ENCODE results near the gene STAC2. TPM values are rescaled to one million over a fixed set of nuclear protein-coding genes. Genes with fewer than 3 reads are reported as not detected.

Gene STAC2
- total and polyA plus RNA-seq, 12 donors, result 0.22 to 1.1 (median 0.48) TPM; not detected in 5

DNA sequence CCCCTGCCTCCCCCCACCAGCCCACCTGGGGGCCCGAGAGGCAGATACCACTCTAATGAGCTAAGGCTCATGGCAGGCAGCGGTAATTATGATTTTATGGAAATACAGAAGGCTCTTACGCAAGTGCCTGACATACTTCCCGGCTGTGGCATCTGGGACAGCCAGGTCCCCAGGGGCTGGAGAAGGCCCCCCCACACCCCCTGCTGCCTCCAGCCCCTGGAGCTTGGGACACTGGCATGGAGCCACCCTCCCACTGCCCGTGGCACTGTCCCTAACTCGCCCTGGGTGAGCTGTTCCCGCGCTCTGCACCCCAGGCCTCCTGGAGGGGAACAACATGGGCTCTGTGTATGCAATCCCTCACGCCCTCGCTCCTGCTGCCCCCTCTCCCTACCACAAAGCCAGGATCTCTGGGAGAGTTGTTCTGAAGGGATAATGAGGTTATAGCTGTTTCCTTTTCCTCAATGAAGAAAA is 5.4 kb upstream of the STAC2 start:
- 56 to 72% (median 66%) methylated on average over 6 to 10 of the region's 10 CpGs for whole genome bisulfite sequencing, 4 donors
- Histone ChIP-seq H3K4me1 (replicated peaks in 1 of 2) (peaks cover 0 to 4% of the 10 kb centered on the region in 2 donors), H3K36me3 (replicated peaks in 1 of 2) (no peaks in the 10 kb centered on the region), H3K27ac (no peak overlapping the region), H3K9me3 (replicated peaks in 1 of 3) (no peaks in the 10 kb centered on the region), H3K4me3 (no peak overlapping the region), H3K27me3 (peaks cover 15% of the 10 kb centered on the region)
- DNase-seq, result no peak
- intact Hi-C loops (cut with DNase I), result no loop called here
- TF ChIP-seq, protein P1, sequence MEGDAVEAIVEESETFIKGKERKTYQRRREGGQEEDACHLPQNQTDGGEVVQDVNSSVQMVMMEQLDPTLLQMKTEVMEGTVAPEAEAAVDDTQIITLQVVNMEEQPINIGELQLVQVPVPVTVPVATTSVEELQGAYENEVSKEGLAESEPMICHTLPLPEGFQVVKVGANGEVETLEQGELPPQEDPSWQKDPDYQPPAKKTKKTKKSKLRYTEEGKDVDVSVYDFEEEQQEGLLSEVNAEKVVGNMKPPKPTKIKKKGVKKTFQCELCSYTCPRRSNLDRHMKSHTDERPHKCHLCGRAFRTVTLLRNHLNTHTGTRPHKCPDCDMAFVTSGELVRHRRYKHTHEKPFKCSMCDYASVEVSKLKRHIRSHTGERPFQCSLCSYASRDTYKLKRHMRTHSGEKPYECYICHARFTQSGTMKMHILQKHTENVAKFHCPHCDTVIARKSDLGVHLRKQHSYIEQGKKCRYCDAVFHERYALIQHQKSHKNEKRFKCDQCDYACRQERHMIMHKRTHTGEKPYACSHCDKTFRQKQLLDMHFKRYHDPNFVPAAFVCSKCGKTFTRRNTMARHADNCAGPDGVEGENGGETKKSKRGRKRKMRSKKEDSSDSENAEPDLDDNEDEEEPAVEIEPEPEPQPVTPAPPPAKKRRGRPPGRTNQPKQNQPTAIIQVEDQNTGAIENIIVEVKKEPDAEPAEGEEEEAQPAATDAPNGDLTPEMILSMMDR (IDR thresholded peaks at IDR 0.05), result no peak
- TF ChIP-seq POLR2A (IDR thresholded peaks at IDR 0.05), result no peak

DNA sequence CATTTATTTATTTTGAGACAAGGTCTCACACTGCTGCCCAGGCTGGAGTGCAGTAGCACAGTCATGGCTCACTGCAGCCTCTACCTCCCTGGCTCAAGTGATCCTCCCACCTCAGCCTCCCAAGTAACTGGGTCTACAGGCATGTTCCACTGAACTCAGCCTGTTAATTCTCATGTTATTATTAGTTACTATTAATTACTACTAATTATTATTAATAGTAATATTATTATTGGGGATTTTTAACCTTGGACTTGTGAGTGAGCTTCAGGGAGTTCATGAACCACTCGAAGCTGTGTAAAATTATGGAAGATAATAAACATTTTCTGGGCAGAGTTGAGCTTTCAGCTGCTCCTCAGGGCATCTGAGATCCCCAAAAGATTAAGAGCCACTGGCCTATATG is 4.6 kb upstream of the STAC2 start:
- no peak for DNase-seq
- H3K4me3 ChIP-seq, result no peak overlapping the region
- intact Hi-C loops (cut with DNase I), result no loop called here
- H3K9me3 ChIP-seq (replicated peaks in 1 of 3), result no peaks in the 10 kb centered on the region
- no peaks in the 10 kb centered on the region for H3K36me3 ChIP-seq (replicated peaks in 1 of 2)
- no peak overlapping the region for H3K27ac ChIP-seq
- 21 to 69% (median 55%) methylated on average over 1 of the region's 1 CpG for WGBS, 4 donors
- H3K27me3 ChIP-seq, result peaks cover 18% of the 10 kb centered on the region
- H3K4me1 ChIP-seq (replicated peaks in 1 of 2), result peaks cover 2 to 11% of the 10 kb centered on the region in 2 donors
- TF ChIP-seq, protein P1 (IDR thresholded peaks at IDR 0.05), result no peak
- TF ChIP-seq POLR2A (IDR thresholded peaks at IDR 0.05), result no peak

DNA sequence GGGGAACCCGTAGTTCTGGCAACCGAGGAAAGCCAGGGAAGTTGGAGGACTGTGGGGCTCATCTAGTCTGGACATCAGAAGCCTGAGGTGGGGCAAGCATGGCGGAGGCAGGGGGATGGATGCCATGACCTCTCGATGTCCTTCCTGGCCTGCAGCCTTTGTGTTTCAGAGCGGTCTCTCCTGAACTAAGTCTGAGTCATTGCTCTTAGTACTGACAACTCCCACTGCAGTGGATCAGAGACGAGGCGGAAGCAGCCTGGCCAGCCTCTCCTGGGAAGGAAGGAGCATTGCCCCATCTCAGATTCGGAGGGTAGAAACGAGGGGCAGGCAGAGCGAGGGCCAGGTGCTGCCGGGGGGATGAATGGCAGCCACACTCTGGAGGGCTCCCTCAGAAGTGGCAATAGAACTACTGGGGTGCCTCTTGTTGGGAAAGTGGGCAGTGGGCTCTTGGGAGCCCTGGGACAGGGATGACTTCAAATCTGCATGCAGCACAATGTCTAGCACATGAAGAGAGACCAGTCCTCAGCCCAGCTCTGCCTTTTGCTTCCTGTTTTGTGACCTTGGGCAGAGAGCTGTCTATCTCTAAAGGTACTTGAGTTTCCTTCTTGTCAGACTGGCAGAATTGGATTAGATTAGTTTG is 3.6 kb upstream of the STAC2 start:
- peaks cover 26% of the 10 kb centered on the region for H3K27me3 ChIP-seq
- no peaks in the 10 kb centered on the region for H3K9me3 ChIP-seq (replicated peaks in 1 of 3)
- peaks cover 8 to 20% of the 10 kb centered on the region in 2 donors for H3K4me1 ChIP-seq (replicated peaks in 1 of 2)
- 38 to 61% (median 47%) methylated on average over 11 of the region's 11 CpGs for WGBS, 4 donors
- no peak for TF ChIP-seq POLR2A (IDR thresholded peaks at IDR 0.05)
- TF ChIP-seq, protein P1 (IDR thresholded peaks at IDR 0.05), result no peak
- H3K27ac ChIP-seq, result no peak overlapping the region
- no peak overlapping the region for H3K4me3 ChIP-seq
- no peak for DNase-seq
- intact Hi-C loops (cut with DNase I), result no loop called here
- no peaks in the 10 kb centered on the region for H3K36me3 ChIP-seq (replicated peaks in 1 of 2)

DNA sequence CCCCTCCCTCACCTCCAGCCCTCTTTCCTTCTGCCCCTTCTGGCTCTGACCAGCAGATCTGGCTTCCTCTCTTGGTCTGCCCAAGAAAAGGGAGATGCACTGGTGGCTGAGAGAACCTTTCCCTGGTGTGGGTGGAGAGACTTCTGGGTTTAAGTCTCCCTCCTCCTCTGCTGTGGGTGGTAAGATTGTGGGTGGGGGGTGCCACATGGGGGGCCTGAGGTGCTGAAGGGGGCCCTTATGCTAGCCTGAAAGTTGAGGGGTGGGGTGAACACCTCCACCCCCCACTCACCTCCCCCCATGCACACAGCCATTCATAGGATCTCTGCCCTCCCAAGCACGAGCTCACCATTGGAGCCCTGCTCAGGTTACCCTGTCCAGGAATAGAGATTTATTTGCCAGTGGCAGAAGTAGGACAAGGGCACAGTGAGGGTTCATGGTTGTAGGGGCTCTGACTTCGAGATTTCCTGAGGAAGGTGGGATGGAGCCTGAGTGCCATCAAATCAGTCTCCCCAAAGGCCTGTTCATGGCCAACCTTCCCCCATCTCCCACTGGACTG is 1.7 kb upstream of the STAC2 start:
- no peaks in the 10 kb centered on the region for H3K9me3 ChIP-seq (replicated peaks in 1 of 3)
- no peak overlapping the region for H3K27ac ChIP-seq
- 32 to 43% (median 39%) methylated on average over 1 to 2 of the region's 2 CpGs; no CpG with 5 or more reads in 1 of the 4 donors for WGBS, 4 donors
- intact Hi-C loops (cut with DNase I), result no loop called here
- no peak overlapping the region for H3K4me3 ChIP-seq
- H3K36me3 ChIP-seq (replicated peaks in 1 of 2), result no peaks in the 10 kb centered on the region
- no peak for TF ChIP-seq POLR2A (IDR thresholded peaks at IDR 0.05)
- DNase-seq, result no peak
- peaks cover 8 to 20% of the 10 kb centered on the region in 2 donors for H3K4me1 ChIP-seq (replicated peaks in 1 of 2)
- H3K27me3 ChIP-seq, result peaks cover 26% of the 10 kb centered on the region

All from adrenal gland (tissue), 12 donors.